Common myeloid progenitor, CD34-positive (primary cell): ENCODE measurements around the gene BLID.

Experiments used
- CTCF ChIA-PET: fragments of 350-600 bp; sonication (Branson Sonifier 250); formaldehyde crosslinking; loops from one replicate; lab custom pipeline; 2021; ENCODE audit warnings: antibody characterized with exemption; lab: Charles Lee
- POLR2A ChIA-PET: fragments of 350-600 bp; sonication (Branson Sonifier 250); formaldehyde crosslinking; loops from one replicate; lab custom pipeline; 2021; ENCODE audit warnings: antibody characterized with exemption; lab: Charles Lee
- DNase-seq, 3 donors: peaks; one replicate each; pipeline versions ENCODE4 v3.0.0 to v3.0.0-alpha.2; 2013
- H3K27ac ChIP-seq, 2 experiments: 1 replicate in 1 of 2; 2 replicates in 1 of 2; pipeline ENCODE4 v1.7.0; 2013; ENCODE audit warnings: inconsistent platforms in 2 of 2, low read length in 2 of 2, mild to moderate bottlenecking in 2 of 2, low read depth in 1 of 2, moderate library complexity in 1 of 2; ENCODE audit not compliant: severe bottlenecking in 2 of 2, insufficient read depth in 1 of 2, poor library complexity in 1 of 2
- H3K27me3 ChIP-seq, 5 experiments: replicated peaks in 2 of 5; 1 replicate in 3 of 5; 2 replicates in 2 of 5; pipeline versions ENCODE4 v1.6.1 to v1.7.0; 2013; ENCODE audit warnings: low read length in 4 of 5, mild to moderate bottlenecking in 2 of 5, moderate library complexity in 2 of 5, inconsistent platforms in 1 of 5; ENCODE audit not compliant: insufficient read depth in 5 of 5, control insufficient read depth in 4 of 5
- H3K36me3 ChIP-seq, 4 experiments: 1 replicate in 2 of 4; 2 replicates in 2 of 4; pipeline versions ENCODE4 v1.6.1 to v1.7.0; 2013; ENCODE audit warnings: low read length in 3 of 4, control low read depth in 1 of 4, mild to moderate bottlenecking in 1 of 4; ENCODE audit not compliant: control insufficient read depth in 4 of 4, insufficient read depth in 4 of 4
- H3K4me1 ChIP-seq, 4 experiments: 1 replicate in 3 of 4; 2 replicates in 1 of 4; pipeline versions ENCODE4 v1.6.1 to v1.7.1; 2013; ENCODE audit warnings: low read length in 3 of 4, mild to moderate bottlenecking in 3 of 4, control low read depth in 1 of 4, inconsistent platforms in 1 of 4, moderate library complexity in 1 of 4; ENCODE audit not compliant: control insufficient read depth in 4 of 4, insufficient read depth in 4 of 4; ENCODE audit errors: control extremely low read depth in 1 of 4
- H3K4me3 ChIP-seq, 7 experiments: 1 replicate in 4 of 7; 2 replicates in 3 of 7; pipeline versions ENCODE4 v1.5.1 to v1.7.0; 2013; ENCODE audit warnings: mild to moderate bottlenecking in 7 of 7, low read length in 6 of 7, moderate library complexity in 6 of 7, inconsistent platforms in 2 of 7, low read depth in 2 of 7, control low read depth in 1 of 7; ENCODE audit not compliant: insufficient read depth in 4 of 7, control insufficient read depth in 1 of 7; ENCODE audit errors: extremely low read depth in 1 of 7
- H3K9me3 ChIP-seq, 5 experiments: 1 replicate in 4 of 5; 2 replicates in 1 of 5; pipeline versions ENCODE4 v1.6.1 to v1.7.1; 2013; ENCODE audit warnings: low read length in 4 of 5, mild to moderate bottlenecking in 2 of 5, inconsistent platforms in 1 of 5, low read depth in 1 of 5, moderate library complexity in 1 of 5; ENCODE audit not compliant: control insufficient read depth in 4 of 5, insufficient read depth in 2 of 5; ENCODE audit errors: control extremely low read depth in 1 of 5
- WGBS: methylation state at CpG from one replicate; pipeline ENCODE4 v1.1.5; 2013; ENCODE audit not compliant: insufficient coverage; 5-methylcytosine and 5-hydroxymethylcytosine counted together

The BLID gene

GRCh38 chr11:122096272-122097112 is 19.5 kb downstream of the BLID start:
- ChIA-PET CTCF (interaction anchor here (1.1 to 1.6 kb wide), 2 partner anchors 12 to 15 kb away, joined by 3 to 5 read pairs; no protein-coding TSS in a partner anchor), POLR2A (no interaction called here)
- H3K27me3 ChIP-seq, result peaks cover 13 to 62% (median 23%) of the 10 kb centered on the region in 5 experiments
- WGBS, result 90% methylated on average over 2 of the region's 12 CpGs
- H3K4me1 ChIP-seq, result peaks cover 3 to 15% (median 11%) of the 10 kb centered on the region in 4 experiments
- no peak for DNase-seq
- no peak overlapping the region for H3K27ac ChIP-seq
- H3K9me3 ChIP-seq, result no peaks in the 10 kb centered on the region
- no peaks in the 10 kb centered on the region for H3K36me3 ChIP-seq
- no peak overlapping the region for H3K4me3 ChIP-seq

- CTCF ChIA-PET, result interaction anchor here (0.6 to 1.6 kb wide), 2 partner anchors 16 to 296 kb away, joined by 3 to 5 read pairs; no protein-coding TSS in a partner anchor
- no peak overlapping the region for H3K27ac ChIP-seq
- H3K9me3 ChIP-seq, result no peaks in the 10 kb centered on the region
- WGBS, result 94% methylated on average over 8 of the region's 12 CpGs
- no peak for DNase-seq
- H3K4me3 ChIP-seq, result no peak overlapping the region
- H3K4me1 ChIP-seq, result peaks cover 0 to 8% (median 7%) of the 10 kb centered on the region in 4 experiments
- peaks cover 10 to 59% (median 23%) of the 10 kb centered on the region in 5 experiments for H3K27me3 ChIP-seq
- no peaks in the 10 kb centered on the region for H3K36me3 ChIP-seq
- POLR2A ChIA-PET, result no interaction called here
These were observed 20.2 kb downstream of the BLID start for GRCh38 chr11:122095681-122096262.

- CTCF ChIA-PET, result interaction anchor here (1.6 kb wide), 1 partner anchor 17 kb away, joined by 5 read pairs; no protein-coding TSS in a partner anchor
- Histone ChIP-seq H3K4me1 (no peaks in the 10 kb centered on the region), H3K27me3 (peaks cover 3 to 50% (median 20%) of the 10 kb centered on the region in 5 experiments), H3K9me3 (no peaks in the 10 kb centered on the region), H3K4me3 (no peak overlapping the region), H3K36me3 (no peaks in the 10 kb centered on the region), H3K27ac (no peak overlapping the region)
- POLR2A ChIA-PET, result no interaction called here
- no peak for DNase-seq
- WGBS, result 100% methylated on average over 2 of the region's 4 CpGs
These were observed 21.2 kb downstream of the BLID start for GRCh38 chr11:122094836-122095235.

GRCh38 chr11:122093731-122094275 is 22.2 kb downstream of the BLID start:
- Histone ChIP-seq H3K27me3 (peaks cover 3 to 40% (median 13%) of the 10 kb centered on the region in 5 experiments), H3K9me3 (no peaks in the 10 kb centered on the region), H3K27ac (no peak overlapping the region), H3K36me3 (no peaks in the 10 kb centered on the region), H3K4me3 (no peak overlapping the region), H3K4me1 (no peaks in the 10 kb centered on the region)
- CTCF ChIA-PET, result no interaction called here
- DNase-seq, result no peak
- 100% methylated on average over 3 of the region's 5 CpGs for WGBS
- POLR2A ChIA-PET, result no interaction called here

DNA sequence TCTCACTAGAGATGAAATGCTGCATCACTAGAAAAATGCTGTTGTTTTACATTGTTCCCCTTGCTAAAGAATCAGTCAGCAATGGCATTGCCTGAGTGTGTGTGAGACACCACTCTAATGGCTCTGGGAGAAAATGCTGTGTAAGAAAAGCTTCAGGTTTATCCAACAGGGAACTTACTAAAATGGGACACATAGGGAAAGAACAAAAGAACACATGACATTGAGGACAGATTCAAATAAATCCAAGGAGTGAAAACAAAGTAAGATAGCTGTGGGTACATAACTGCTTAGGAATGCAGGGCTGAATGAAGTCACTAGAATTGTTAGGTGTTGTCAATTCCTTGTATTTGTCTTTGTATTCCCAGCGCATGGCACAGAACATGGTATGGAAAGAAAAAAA is 24.2 kb downstream of the BLID start:
- no peak for DNase-seq
- POLR2A ChIA-PET, result no interaction called here
- Histone ChIP-seq H3K4me1 (no peaks in the 10 kb centered on the region), H3K9me3 (no peaks in the 10 kb centered on the region), H3K27ac (no peak overlapping the region), H3K27me3 (peaks cover 0 to 20% (median 5%) of the 10 kb centered on the region in 5 experiments), H3K36me3 (no peaks in the 10 kb centered on the region), H3K4me3 (no peak overlapping the region)
- CTCF ChIA-PET, result no interaction called here
- WGBS, result no CpG with 5 or more reads among the region's 1 CpG

DNA sequence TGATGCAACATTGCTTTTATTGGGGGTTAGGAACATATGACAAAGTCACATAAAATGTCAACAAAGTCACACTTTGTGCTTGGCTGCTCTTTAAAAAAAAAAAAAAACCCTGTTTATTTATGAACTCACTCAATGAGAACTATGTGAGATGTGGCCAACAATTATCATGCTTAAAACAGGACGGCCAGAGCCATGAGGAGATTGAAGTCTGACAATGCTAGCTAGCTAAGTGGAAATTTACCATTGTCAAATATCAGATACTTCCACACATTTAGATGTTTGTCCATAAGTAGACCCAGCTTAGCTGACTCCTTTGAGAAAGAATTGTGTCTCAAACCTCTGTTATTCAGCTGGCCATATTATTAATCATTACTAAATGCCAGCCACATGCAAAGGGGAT is 26.9 kb downstream of the BLID start:
- no peak for DNase-seq
- no peaks in the 10 kb centered on the region for H3K9me3 ChIP-seq
- no peaks in the 10 kb centered on the region for H3K36me3 ChIP-seq
- 100% methylated on average over 1 of the region's 1 CpG for WGBS
- H3K27ac ChIP-seq, result no peak overlapping the region
- ChIA-PET POLR2A (no interaction called here), CTCF (interaction anchor here (0.7 kb wide), 1 partner anchor 12 kb away, joined by 4 read pairs; no protein-coding TSS in a partner anchor)
- no peaks in the 10 kb centered on the region for H3K4me1 ChIP-seq
- H3K4me3 ChIP-seq, result no peak overlapping the region
- peaks cover 0 to 10% (median 5%) of the 10 kb centered on the region in 5 experiments for H3K27me3 ChIP-seq
